Karpas-422 (cell line): ENCODE measurements around the gene APP. TPM values are rescaled to one million over a fixed set of nuclear protein-coding genes. Genes with fewer than 3 reads are reported as not detected.

Source experiments
- DNase-seq: peaks from one replicate; pipeline ENCODE4 v3.0.0-alpha.2; 2015
- H2AFZ ChIP-seq: fragments of 200-600 bp; sonication (generic); 2 replicates; pipeline ENCODE4 v1.6.1; 2014; ENCODE audit warnings: antibody characterized with exemption, low read length, mixed read lengths
- H3K27ac ChIP-seq: fragments of 200-600 bp; sonication (generic); 2 replicates; pipeline ENCODE4 v1.5.1; 2014; ENCODE audit warnings: mild to moderate bottlenecking, low read length, moderate library complexity
- H3K27me3 ChIP-seq: fragments of 200-600 bp; sonication (generic); 2 replicates; pipeline ENCODE4 v1.6.1; 2014; ENCODE audit warnings: low read length, mixed read lengths
- H3K36me3 ChIP-seq: fragments of 200-600 bp; sonication (generic); 2 replicates; pipeline ENCODE4 v1.6.1; 2014; ENCODE audit warnings: low read length, mixed read lengths; ENCODE audit not compliant: insufficient read depth
- H3K4me1 ChIP-seq: fragments of 200-600 bp; sonication (generic); 2 replicates; pipeline ENCODE4 v1.6.1; 2014; ENCODE audit warnings: mild to moderate bottlenecking, low read length, mixed read lengths
- H3K4me2 ChIP-seq: fragments of 200-600 bp; sonication (generic); 2 replicates; pipeline ENCODE4 v1.6.1; 2014; ENCODE audit warnings: low read length, low read depth, mild to moderate bottlenecking; ENCODE audit not compliant: poor library complexity, severe bottlenecking
- H3K4me3 ChIP-seq: fragments of 200-600 bp; sonication (generic); 2 replicates; pipeline ENCODE4 v1.5.1; 2014; ENCODE audit warnings: mild to moderate bottlenecking, antibody characterized with exemption, low read length, mixed read lengths
- H3K79me2 ChIP-seq: fragments of 200-600 bp; sonication (generic); 2 replicates; pipeline ENCODE4 v1.6.1; 2014; ENCODE audit warnings: mild to moderate bottlenecking, low read length, mixed read lengths
- H3K9ac ChIP-seq: fragments of 200-600 bp; sonication (generic); 2 replicates; pipeline ENCODE4 v1.6.0; 2014; ENCODE audit warnings: low read length
- H3K9me2 ChIP-seq: fragments of 200-600 bp; sonication (generic), shearing (Covaris generic); replicated peaks from 2 replicates; pipeline ENCODE4 v1.6.0; 2014; ENCODE audit warnings: mild to moderate bottlenecking, low read length, moderate library complexity; ENCODE audit not compliant: insufficient read depth
- H3K9me3 ChIP-seq: fragments of 300-700, 200-600 bp; sonication (generic); 2 replicates; pipeline ENCODE4 v1.6.1; 2014; ENCODE audit warnings: low read length, mixed read lengths
- H4K20me1 ChIP-seq: fragments of 200-600 bp; sonication (generic); 2 replicates; pipeline ENCODE4 v1.6.1; 2014; ENCODE audit warnings: mild to moderate bottlenecking, antibody characterized with exemption, low read length, low read depth; ENCODE audit not compliant: insufficient read depth
- total RNA-seq: library from RNA; depleted of rRNA; stranded (reverse); fragments of >200 nt; shearing (Covaris generic); gene quantifications from 2 replicates; pipeline ENCODE4 v1.2.3, GENCODE V29; 2014; ENCODE audit warnings: low replicate concordance

APP gene
- total RNA-seq, 1 experiment from 2014 or later, result not detected

DNA sequence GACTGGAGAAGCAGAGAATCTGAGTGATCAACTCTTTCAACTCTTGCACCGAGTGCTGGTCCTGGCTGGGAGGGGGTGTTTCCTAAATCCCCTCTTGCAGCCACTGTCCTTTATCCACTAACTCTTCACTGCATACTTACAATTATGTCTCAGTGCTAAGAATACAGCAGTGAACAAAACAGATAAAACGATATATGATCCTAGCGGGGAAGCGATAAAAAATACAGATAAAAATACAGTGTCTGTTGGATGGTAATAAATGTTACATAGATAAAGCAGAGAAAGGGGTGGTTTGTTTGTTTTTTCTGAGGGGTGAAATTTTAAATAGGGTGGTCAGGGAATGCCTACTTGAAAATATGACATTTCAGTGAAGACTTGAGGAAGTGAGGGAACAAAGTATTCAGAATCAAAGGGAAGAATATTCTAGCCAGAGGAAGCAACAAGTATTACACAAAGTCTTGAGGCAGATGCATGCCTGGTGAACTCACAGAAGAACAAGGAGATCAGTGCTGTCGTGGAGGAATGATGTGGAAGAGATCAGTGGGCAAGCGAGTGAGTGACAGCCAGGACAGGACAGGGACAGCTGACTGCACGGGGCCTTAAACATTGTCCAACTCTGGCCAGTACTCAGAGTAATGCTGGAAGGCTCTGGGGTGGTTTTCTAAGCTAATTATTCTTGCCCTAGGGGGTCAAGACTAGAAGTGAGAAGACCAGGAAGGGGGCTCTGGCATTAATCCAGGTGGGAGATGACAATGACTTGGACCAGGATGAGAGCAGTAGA lies 110.0 kb downstream of the APP start:
- Histone ChIP-seq H3K9ac (no peak overlapping the region), H3K36me3 (no peaks in the 10 kb centered on the region), H3K9me2 (no peaks in the 10 kb centered on the region), H3K4me2 (no peak overlapping the region), H3K79me2 (no peaks in the 10 kb centered on the region), H3K27ac (no peak overlapping the region), H3K27me3 (no peaks in the 10 kb centered on the region), H4K20me1 (no peaks in the 10 kb centered on the region), H3K9me3 (no peaks in the 10 kb centered on the region), H3K4me3 (no peak overlapping the region), H2AFZ (no peak overlapping the region), H3K4me1 (no peaks in the 10 kb centered on the region)
- no peak for DNase-seq

DNA sequence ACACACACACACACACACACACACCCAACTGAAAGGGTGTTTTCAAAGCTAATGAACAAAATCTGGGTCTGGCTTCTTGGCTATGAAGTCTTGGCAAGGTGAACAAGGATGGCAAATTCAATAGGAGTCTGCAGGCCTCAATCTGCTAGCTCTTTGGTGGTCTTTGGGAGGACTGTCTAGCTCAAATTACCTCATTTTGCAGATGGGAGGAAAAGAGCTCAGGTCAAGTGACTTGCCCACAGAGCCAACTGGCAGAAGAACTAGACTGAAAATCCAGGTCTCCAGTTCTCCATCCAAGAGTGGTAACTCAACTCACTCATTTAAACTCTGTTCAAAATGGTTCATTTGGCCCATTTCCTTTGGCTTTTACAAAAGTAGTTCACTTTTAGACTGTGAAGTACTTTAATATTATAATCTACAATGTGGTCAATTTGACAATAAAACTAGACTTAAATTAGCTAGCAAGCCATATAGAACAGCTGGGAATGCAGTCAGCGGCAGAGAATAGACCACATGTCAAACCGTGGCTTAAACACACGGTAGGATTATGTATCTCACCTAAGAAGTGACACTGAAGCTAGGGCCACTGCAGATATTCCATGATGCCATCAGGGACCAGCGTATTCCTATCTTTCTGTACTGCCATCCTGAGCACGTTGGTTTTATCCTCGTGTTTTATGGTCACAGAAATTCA lies 112.9 kb downstream of the APP start:
- Histone ChIP-seq H3K9me2 (0 out of 2 replicates have a peak, but pooled peaks cover 3% of the 10 kb centered on the region), H3K4me1 (no peaks in the 10 kb centered on the region), H4K20me1 (no peaks in the 10 kb centered on the region), H3K36me3 (no peaks in the 10 kb centered on the region), H3K4me2 (no peak overlapping the region), H2AFZ (no peak overlapping the region), H3K27ac (no peak overlapping the region), H3K79me2 (no peaks in the 10 kb centered on the region), H3K4me3 (no peak overlapping the region), H3K9me3 (no peaks in the 10 kb centered on the region), H3K27me3 (no peaks in the 10 kb centered on the region), H3K9ac (no peak overlapping the region)
- DNase-seq, result no peak

DNA sequence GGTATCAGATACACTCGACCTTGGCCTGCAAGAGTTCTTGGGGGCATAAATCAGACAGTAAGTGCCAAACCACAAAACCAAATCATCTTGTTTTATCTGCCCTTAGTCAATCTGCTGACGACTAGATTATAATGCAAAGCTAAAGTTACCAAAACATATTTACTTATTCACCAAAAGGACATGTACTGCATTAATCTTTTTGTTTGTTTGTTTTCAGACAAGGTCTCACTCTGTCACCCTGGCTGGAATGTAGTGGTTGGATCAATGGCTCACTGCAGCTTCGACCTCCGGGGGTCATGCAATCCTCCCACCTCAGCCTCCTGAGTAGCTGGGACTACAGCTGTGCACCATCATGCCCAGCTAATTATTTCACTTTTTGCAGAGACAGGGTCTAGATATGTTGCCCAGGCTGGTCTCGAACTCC lies 114.7 kb downstream of the APP start:
- H3K4me3 ChIP-seq, result no peak overlapping the region
- no peaks in the 10 kb centered on the region for H4K20me1 ChIP-seq
- 0 out of 2 replicates have a peak, but pooled peaks cover 3% of the 10 kb centered on the region for H3K9me2 ChIP-seq
- H3K4me1 ChIP-seq, result no peaks in the 10 kb centered on the region
- no peak overlapping the region for H3K9ac ChIP-seq
- no peaks in the 10 kb centered on the region for H3K36me3 ChIP-seq
- no peaks in the 10 kb centered on the region for H3K79me2 ChIP-seq
- no peak overlapping the region for H3K4me2 ChIP-seq
- H3K27me3 ChIP-seq, result no peaks in the 10 kb centered on the region
- H3K9me3 ChIP-seq, result no peaks in the 10 kb centered on the region
- no peak for DNase-seq
- H2AFZ ChIP-seq, result no peak overlapping the region
- H3K27ac ChIP-seq, result no peak overlapping the region

DNA sequence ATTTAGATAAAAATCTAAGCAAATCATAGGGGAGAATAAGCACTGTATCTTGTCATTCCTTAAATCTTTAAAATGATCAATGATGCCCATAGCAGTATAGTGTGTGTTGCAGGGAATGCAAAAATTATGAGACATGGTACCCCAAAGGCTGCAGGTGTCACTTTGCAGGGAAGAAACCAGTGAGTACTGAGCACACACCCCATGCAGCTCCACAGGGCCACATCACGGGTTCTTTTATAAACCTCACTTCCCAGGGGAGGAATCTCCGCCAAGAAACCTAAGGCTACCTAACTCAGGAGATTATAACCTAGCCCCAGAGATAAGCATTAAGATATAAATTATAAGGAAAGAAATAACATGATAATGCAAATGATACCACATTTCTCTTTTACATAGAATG lies 115.6 kb downstream of the APP start:
- Histone ChIP-seq H3K27me3 (no peaks in the 10 kb centered on the region), H3K4me3 (no peak overlapping the region), H3K4me2 (no peak overlapping the region), H3K4me1 (no peaks in the 10 kb centered on the region), H4K20me1 (no peaks in the 10 kb centered on the region), H3K27ac (no peak overlapping the region), H3K9me3 (no peaks in the 10 kb centered on the region), H3K9ac (no peak overlapping the region), H3K79me2 (no peaks in the 10 kb centered on the region), H3K36me3 (no peaks in the 10 kb centered on the region), H2AFZ (no peak overlapping the region), H3K9me2 (0 out of 2 replicates have a peak, but pooled peaks cover 3% of the 10 kb centered on the region)
- DNase-seq, result no peak

DNA sequence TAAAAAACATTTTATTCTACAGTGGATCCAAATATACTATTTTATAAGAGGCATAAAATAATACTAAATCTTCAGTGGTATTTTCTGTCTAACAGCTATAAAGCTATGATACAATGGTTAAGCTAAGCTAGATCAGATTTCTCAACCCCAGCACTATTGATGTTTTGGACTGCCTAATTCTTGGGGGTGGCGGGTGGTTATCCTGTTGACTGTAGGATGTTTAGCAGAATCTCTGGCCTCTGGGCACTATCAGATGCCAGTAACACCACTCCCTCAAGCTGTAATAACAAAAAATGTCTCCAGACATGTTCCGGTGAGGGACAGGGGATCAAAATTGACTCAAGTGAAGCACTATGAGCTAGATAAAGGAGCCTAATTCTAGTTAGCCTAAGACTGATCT lies 118.5 kb downstream of the APP start:
- no peak for DNase-seq
- no peaks in the 10 kb centered on the region for H3K4me1 ChIP-seq

DNA sequence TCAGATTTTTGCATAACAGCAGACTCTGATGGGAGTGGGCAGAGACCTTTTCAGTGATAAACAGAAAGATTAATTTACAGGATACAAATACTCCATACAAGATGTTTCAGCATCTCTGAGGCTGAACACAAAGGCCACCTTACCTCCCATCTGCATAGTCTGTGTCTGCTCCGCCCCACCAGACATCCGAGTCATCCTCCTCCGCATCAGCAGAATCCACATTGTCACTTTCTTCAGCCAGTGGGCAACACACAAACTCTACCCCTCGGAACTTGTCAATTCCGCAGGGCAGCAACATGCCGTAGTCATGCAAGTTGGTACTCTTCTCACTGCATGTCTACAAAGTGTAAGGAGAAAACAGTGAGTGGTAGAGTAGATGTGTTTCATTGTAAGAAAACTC lies 119.7 kb downstream of the APP start:
- Histone ChIP-seq H3K9me2 (0 out of 2 replicates have a peak, but pooled peaks cover 3% of the 10 kb centered on the region), H4K20me1 (no peaks in the 10 kb centered on the region), H3K4me3 (no peak overlapping the region), H3K9ac (no peak overlapping the region), H3K4me2 (no peak overlapping the region), H3K27ac (no peak overlapping the region), H3K79me2 (no peaks in the 10 kb centered on the region), H3K9me3 (no peaks in the 10 kb centered on the region), H3K27me3 (no peaks in the 10 kb centered on the region), H3K36me3 (no peaks in the 10 kb centered on the region), H2AFZ (no peak overlapping the region), H3K4me1 (no peaks in the 10 kb centered on the region)
- DNase-seq, result no peak

More for the DNA sequence above, 118.5 kb downstream of the APP start:
- Histone ChIP-seq H3K4me2 (no peak overlapping the region), H3K36me3 (no peaks in the 10 kb centered on the region), H3K9me3 (no peaks in the 10 kb centered on the region), H3K79me2 (no peaks in the 10 kb centered on the region), H3K4me3 (no peak overlapping the region), H3K9ac (no peak overlapping the region), H3K27me3 (no peaks in the 10 kb centered on the region), H2AFZ (no peak overlapping the region), H3K27ac (no peak overlapping the region), H4K20me1 (no peaks in the 10 kb centered on the region), H3K9me2 (0 out of 2 replicates have a peak, but pooled peaks cover 3% of the 10 kb centered on the region)

DNA sequence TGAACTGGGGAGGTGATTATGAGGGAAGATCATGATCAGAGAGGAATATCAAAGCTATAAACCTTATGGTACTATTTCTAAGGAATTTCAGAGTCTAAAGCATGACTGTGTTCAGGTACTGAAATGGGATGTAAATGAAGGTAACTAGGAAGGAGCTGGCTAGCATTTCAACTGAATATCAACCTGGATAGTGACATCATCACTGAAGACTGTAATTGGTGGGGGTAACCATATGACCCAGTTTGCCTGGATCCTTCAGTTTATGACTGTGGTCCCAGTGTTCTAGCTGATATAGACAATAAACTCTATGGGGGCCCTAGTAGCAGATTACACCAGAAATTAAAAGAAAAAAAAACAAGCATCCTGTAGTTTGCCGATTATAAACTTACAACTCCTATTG lies 120.8 kb downstream of the APP start:
- Histone ChIP-seq H3K9me3 (no peaks in the 10 kb centered on the region), H3K79me2 (no peaks in the 10 kb centered on the region), H3K9ac (no peak overlapping the region), H3K4me3 (no peak overlapping the region), H3K9me2 (0 out of 2 replicates have a peak, but pooled peaks cover 3% of the 10 kb centered on the region), H3K4me2 (no peak overlapping the region), H3K36me3 (no peaks in the 10 kb centered on the region), H3K27me3 (no peaks in the 10 kb centered on the region), H2AFZ (no peak overlapping the region), H3K4me1 (no peaks in the 10 kb centered on the region), H3K27ac (no peak overlapping the region), H4K20me1 (no peaks in the 10 kb centered on the region)
- no peak for DNase-seq

DNA sequence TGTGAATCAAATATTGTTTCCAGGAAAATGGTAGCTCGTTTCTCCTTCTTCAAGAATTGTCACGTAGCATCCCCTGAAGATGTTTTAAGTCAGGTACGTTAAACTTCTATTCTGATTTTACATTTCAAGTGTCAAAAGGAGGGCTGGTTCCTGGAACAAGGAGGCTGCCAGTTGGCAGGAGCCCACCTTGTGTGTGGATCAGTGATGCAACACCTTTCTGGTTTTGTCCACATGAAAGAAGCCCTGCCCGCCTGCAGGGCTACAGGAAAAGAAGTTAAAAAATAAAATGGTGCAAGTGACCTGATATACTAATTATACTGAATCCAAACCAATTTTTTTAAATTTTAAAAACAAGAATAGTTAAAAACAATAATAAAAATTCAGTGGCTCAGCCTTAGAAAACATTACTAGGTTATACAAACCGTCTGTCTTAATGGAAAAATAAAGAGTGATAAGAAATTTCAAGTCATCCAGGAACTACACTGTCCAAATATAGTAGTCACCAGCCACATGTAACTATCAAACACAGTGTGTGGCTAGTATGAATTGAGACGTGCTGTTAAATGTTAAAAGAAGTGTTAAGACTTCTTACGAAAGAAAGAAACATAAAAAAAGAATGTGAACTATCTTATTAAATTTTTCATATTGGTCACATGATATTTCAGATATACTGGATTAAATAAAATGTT lies 123.1 kb downstream of the APP start:
- H3K79me2 ChIP-seq, result no peaks in the 10 kb centered on the region
- H3K4me1 ChIP-seq, result no peaks in the 10 kb centered on the region

More for the DNA sequence above, 123.1 kb downstream of the APP start:
- H3K4me2 ChIP-seq, result no peak overlapping the region
- no peak overlapping the region for H3K27ac ChIP-seq
- no peaks in the 10 kb centered on the region for H3K9me2 ChIP-seq
- H2AFZ ChIP-seq, result no peak overlapping the region
- DNase-seq, result no peak
- no peaks in the 10 kb centered on the region for H3K36me3 ChIP-seq
- no peaks in the 10 kb centered on the region for H3K27me3 ChIP-seq
- no peak overlapping the region for H3K4me3 ChIP-seq
- no peaks in the 10 kb centered on the region for H3K9me3 ChIP-seq
- no peak overlapping the region for H3K9ac ChIP-seq
- no peaks in the 10 kb centered on the region for H4K20me1 ChIP-seq
